ENCODE results near the gene GMDS.

DNA sequence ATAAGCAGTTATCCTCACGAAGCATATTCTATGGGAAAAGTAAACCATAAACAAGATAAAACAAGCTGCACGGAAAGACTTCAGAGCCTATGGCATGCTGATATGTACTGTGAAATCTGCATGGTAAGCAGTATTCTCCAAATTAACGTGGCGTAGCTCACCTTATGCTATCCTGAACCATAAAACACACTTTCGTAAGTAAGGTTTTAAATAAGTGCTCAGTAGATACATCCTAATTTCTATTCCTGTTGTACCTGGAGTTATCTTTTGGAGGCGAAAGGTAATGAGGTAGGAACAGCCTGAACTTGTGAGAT lies 208.7 kb downstream of the GMDS start:
- no peak for TF ChIP-seq EZH2 (IDR thresholded peaks at IDR 0.05; ENCODE audit: borderline replicate concordance, insufficient read depth, low read depth, low read length, poor library complexity, severe bottlenecking)
- no peak for TF ChIP-seq CTCF (IDR thresholded peaks at IDR 0.05)
